Measurements from ENCODE around the gene CHPF. TPM values are rescaled to one million over a fixed set of nuclear protein-coding genes. Genes with fewer than 3 reads are reported as not detected.

CHPF gene
- total RNA-seq, 1 experiment from 2014 or later: 17.5 TPM

- Histone ChIP-seq H3K9me3 (ENCODE audit: control insufficient read depth, insufficient read depth, low read depth, low read length) (no peaks in the 10 kb centered on the region), H3K27ac (ENCODE audit: low read length) (no peak overlapping the region), H3K4me3 (ENCODE audit: low read depth in 2 of 2, low read length in 2 of 2) (no peak overlapping the region), H3K36me3 (ENCODE audit: control insufficient read depth, insufficient read depth, low read length) (no peaks in the 10 kb centered on the region), H3K4me1 (ENCODE audit: control insufficient read depth, insufficient read depth, low read length) (peaks cover 7% of the 10 kb centered on the region), H3K27me3 (ENCODE audit: control insufficient read depth, insufficient read depth, low read length) (peaks cover 5% of the 10 kb centered on the region; the same call in 1 of the 2 replicates)
- intact Hi-C loops (cut with micrococcal nuclease; ENCODE audit: unreplicated experiment) (loop anchor here (5.0 kb wide), 1 partner anchor 49 kb away; no protein-coding TSS in a partner anchor), in situ Hi-C loops (cut with HindIII; ENCODE audit: low pct_unique_long_range_greater_than_20kb, low sequenced_read_pairs) (no loop called here)
- BruUV-seq (replicated peaks): no TSS peak
- DNase-seq (ENCODE audit: low read depth, low spot score) (no peak), ATAC-seq (no peak)
- ChIA-PET CTCF (interaction anchor here (0.6 to 1.3 kb wide), 2 partner anchors 16 to 51 kb away, joined by 3 to 4 read pairs; no protein-coding TSS in a partner anchor), POLR2A (no interaction called here)
- TF ChIP-seq SIN3A (IDR thresholded peaks at IDR 0.05; ENCODE audit: borderline replicate concordance, insufficient read depth, low read depth, low read length): no peak
- no peak for TF ChIP-seq POLR2AphosphoS5 (IDR thresholded peaks at IDR 0.05; ENCODE audit: low read depth, low read length)
- no peak for TF ChIP-seq REST (IDR thresholded peaks at IDR 0.05; ENCODE audit: insufficient read depth in 1 of 2, low read depth in 2 of 2, low read length in 1 of 2)
Measured at GRCh38 chr2:219526320-219527075, 17.1 kb downstream of the CHPF start.

- POLR2A ChIA-PET: no interaction called here
- CTCF ChIA-PET: no interaction called here
Measured at GRCh38 chr2:219525533-219526232, 17.9 kb downstream of the CHPF start.

More at GRCh38 chr2:219525533-219526232, 17.9 kb downstream of the CHPF start:
- Histone ChIP-seq H3K4me3 (ENCODE audit: low read depth in 2 of 2, low read length in 2 of 2) (no peak overlapping the region), H3K36me3 (ENCODE audit: control insufficient read depth, insufficient read depth, low read length) (no peaks in the 10 kb centered on the region), H3K9me3 (ENCODE audit: control insufficient read depth, insufficient read depth, low read depth, low read length) (no peaks in the 10 kb centered on the region), H3K27ac (ENCODE audit: low read length) (no peak overlapping the region), H3K4me1 (ENCODE audit: control insufficient read depth, insufficient read depth, low read length) (peaks cover 10% of the 10 kb centered on the region), H3K27me3 (ENCODE audit: control insufficient read depth, insufficient read depth, low read length) (peaks cover 5% of the 10 kb centered on the region; the same call in 1 of the 2 replicates)
- intact Hi-C loops (cut with micrococcal nuclease; ENCODE audit: unreplicated experiment) (loop anchor here (5.0 kb wide), 1 partner anchor 48 kb away; no protein-coding TSS in a partner anchor), in situ Hi-C loops (cut with HindIII; ENCODE audit: low pct_unique_long_range_greater_than_20kb, low sequenced_read_pairs) (no loop called here)
- no peak for TF ChIP-seq REST (IDR thresholded peaks at IDR 0.05; ENCODE audit: insufficient read depth in 1 of 2, low read depth in 2 of 2, low read length in 1 of 2)
- TF ChIP-seq CTCF (IDR thresholded peaks at IDR 0.05): no peak
- TF ChIP-seq POLR2AphosphoS5 (IDR thresholded peaks at IDR 0.05; ENCODE audit: low read depth, low read length): no peak
- no peak for TF ChIP-seq SIN3A (IDR thresholded peaks at IDR 0.05; ENCODE audit: borderline replicate concordance, insufficient read depth, low read depth, low read length)
- TF ChIP-seq TCF7L2 (IDR thresholded peaks at IDR 0.05; ENCODE audit: low read depth, low read length): no peak
- ATAC-seq (no peak), DNase-seq (ENCODE audit: low read depth, low spot score) (no peak)
- no TSS peak for BruUV-seq (replicated peaks)

All from Panc1 (cell line).